ENCODE data around the gene EYA2.
"Not testable (repeated sequence)": the region's sequence is repeated elsewhere in the genome, so short reads cannot be mapped to it uniquely, and the experiment has no call there.

EYA2 gene

GRCh38 chr20:46897328-46897880 is 2.8 kb downstream of the EYA2 start:
- DNase-seq (ENCODE audit: low spot score), result no peak

- no peak for DNase-seq (ENCODE audit: low spot score)
Measured at GRCh38 chr20:46898423-46898822, 3.8 kb downstream of the EYA2 start.

- DNase-seq (ENCODE audit: low spot score), result no peak
Measured at GRCh38 chr20:46899621-46900020, 5.0 kb downstream of the EYA2 start.

- no peak for DNase-seq (ENCODE audit: low spot score)
Measured at GRCh38 chr20:46900086-46900485, 5.4 kb downstream of the EYA2 start.

- no peak for DNase-seq (ENCODE audit: low spot score)
Measured at GRCh38 chr20:46900826-46901225, 6.2 kb downstream of the EYA2 start.

GRCh38 chr20:46901638-46902037 is 7.0 kb downstream of the EYA2 start:
- DNase-seq (ENCODE audit: low spot score), result no peak

- no peak for DNase-seq (ENCODE audit: low spot score)
Measured at GRCh38 chr20:46903256-46903655, 8.6 kb downstream of the EYA2 start.

GRCh38 chr20:46903937-46904336 is 9.3 kb downstream of the EYA2 start:
- DNase-seq (ENCODE audit: low spot score), result no peak

GRCh38 chr20:46905364-46906125 is 10.9 kb downstream of the EYA2 start:
- DNase-seq (ENCODE audit: low spot score), result no peak

GRCh38 chr20:46913329-46914044 is 18.8 kb downstream of the EYA2 start:
- no peak for DNase-seq (ENCODE audit: low spot score)

GRCh38 chr20:46914789-46915379 is 20.2 kb downstream of the EYA2 start:
- no peak for DNase-seq (ENCODE audit: low spot score)

- DNase-seq (ENCODE audit: low spot score), result no peak
Measured at GRCh38 chr20:46915575-46916257, 21.1 kb downstream of the EYA2 start.

- DNase-seq (ENCODE audit: low spot score), result no peak
Measured at GRCh38 chr20:46916258-46916603, 21.6 kb downstream of the EYA2 start.

- no peak for DNase-seq (ENCODE audit: low spot score)
Measured at GRCh38 chr20:46917155-46917554, 22.5 kb downstream of the EYA2 start.

GRCh38 chr20:46920114-46920513 is 25.5 kb downstream of the EYA2 start:
- DNase-seq (ENCODE audit: low spot score), result no peak

GRCh38 chr20:46922841-46923240 is 28.2 kb downstream of the EYA2 start:
- DNase-seq (ENCODE audit: low spot score), result not testable (repeated sequence)

GRCh38 chr20:46923550-46923949 is 28.9 kb downstream of the EYA2 start:
- no peak for DNase-seq (ENCODE audit: low spot score)

- no peak for DNase-seq (ENCODE audit: low spot score)
Measured at GRCh38 chr20:46928580-46929132, 34.0 kb downstream of the EYA2 start.

GRCh38 chr20:46929902-46930301 is 35.3 kb downstream of the EYA2 start:
- no peak for DNase-seq (ENCODE audit: low spot score)

- no peak for DNase-seq (ENCODE audit: low spot score)
Measured at GRCh38 chr20:46930640-46931339, 36.1 kb downstream of the EYA2 start.

- no peak for DNase-seq (ENCODE audit: low spot score)
Measured at GRCh38 chr20:46931699-46932098, 37.1 kb downstream of the EYA2 start.
